Right atrium auricular region (tissue), 2 donors: ENCODE results near the gene CCNG2. TPM values are rescaled to one million over a fixed set of nuclear protein-coding genes. Genes with fewer than 3 reads are reported as not detected.
"Not testable (repeated sequence)": the region's sequence is repeated elsewhere in the genome, so short reads cannot be mapped to it uniquely, and the experiment has no call there.

Experiments
- DNase-seq: peaks from one replicate; pipeline ENCODE4 v3.0.0-alpha.2; 2019; ENCODE audit warnings: low spot score
- H3K27ac ChIP-seq, 2 donors: fragments of 200-600 bp; sonication (generic); 1 replicate in 1 of 2; 2 replicates in 1 of 2; pipeline ENCODE4 v1.5.1; 2016 to 2019
- H3K27me3 ChIP-seq, 2 donors: fragments of 200-600 bp; sonication (generic); one replicate each; pipeline versions ENCODE4 v1.5.1 to v1.6.0; 2017 to 2019
- H3K36me3 ChIP-seq: fragments of 200-600 bp; sonication (generic); one replicate; pipeline ENCODE4 v1.5.1; 2016
- H3K4me1 ChIP-seq, 2 donors: fragments of 200-600 bp; sonication (generic); one replicate each; pipeline versions ENCODE4 v1.5.1 to v1.6.0; 2017 to 2019
- H3K4me3 ChIP-seq, 2 donors: fragments of 200-600 bp; sonication (generic); 1 replicate in 1 of 2; 2 replicates in 1 of 2; pipeline ENCODE4 v1.5.1; 2017 to 2019; ENCODE audit warnings: mild to moderate bottlenecking in 1 of 2, moderate library complexity in 1 of 2
- H3K9me3 ChIP-seq, 2 donors: fragments of 200-600 bp; sonication (generic); one replicate each; pipeline ENCODE4 v1.5.1; 2019
- CTCF ChIP-seq, 2 donors: fragments of 200-600 bp; sonication (generic); IDR thresholded peaks; one replicate each; pipeline ENCODE4 v1.5.1; 2019; ENCODE audit warnings: antibody characterized with exemption in 2 of 2
- total RNA-seq, 2 donors: library from RNA; depleted of rRNA; stranded (reverse); fragments of >200 nt; gene quantifications; one replicate each; pipeline ENCODE4 v1.1.0, GENCODE V29; 2016

Gene CCNG2
- total RNA-seq, 2 donors from 2014 or later = 6.2 to 7.8 TPM

- Histone ChIP-seq H3K4me1 (peaks cover 0 to 6% of the 10 kb centered on the region in 2 donors), H3K4me3 (no peak overlapping the region), H3K36me3 (no peaks in the 10 kb centered on the region), H3K27ac (no peak overlapping the region), H3K9me3 (peaks cover 0 to 8% of the 10 kb centered on the region in 2 donors), H3K27me3 (no peaks in the 10 kb centered on the region)
- DNase-seq = no peak
- no peak for TF ChIP-seq CTCF (IDR thresholded peaks at IDR 0.05)
Measured at GRCh38 chr4:77127215-77127614, 29.8 kb upstream of the CCNG2 start.

- H3K36me3 ChIP-seq = no peaks in the 10 kb centered on the region
- no peak for TF ChIP-seq CTCF (IDR thresholded peaks at IDR 0.05)
- peaks cover 0 to 6% of the 10 kb centered on the region in 2 donors for H3K4me1 ChIP-seq
- no peak overlapping the region for H3K27ac ChIP-seq
- no peak for DNase-seq
- H3K4me3 ChIP-seq = no peak overlapping the region
- H3K9me3 ChIP-seq = peaks cover 0 to 8% of the 10 kb centered on the region in 2 donors
- no peaks in the 10 kb centered on the region for H3K27me3 ChIP-seq
Measured at GRCh38 chr4:77127837-77128621, 29.0 kb upstream of the CCNG2 start.

GRCh38 chr4:77132652-77133312 lies 24.2 kb upstream of the CCNG2 start:
- H3K4me1 ChIP-seq = peaks cover 0 to 6% of the 10 kb centered on the region in 2 donors

GRCh38 chr4:77137448-77137847 lies 19.6 kb upstream of the CCNG2 start:
- H3K27me3 ChIP-seq, H3K4me3 ChIP-seq, H3K27ac ChIP-seq, H3K4me1 ChIP-seq, DNase-seq, H3K9me3 ChIP-seq, H3K36me3 ChIP-seq: not testable (repeated sequence)

More at GRCh38 chr4:77132652-77133312, 24.2 kb upstream of the CCNG2 start:
- TF ChIP-seq CTCF (IDR thresholded peaks at IDR 0.05) = no peak
- Histone ChIP-seq H3K27ac (no peak overlapping the region), H3K4me3 (no peak overlapping the region), H3K27me3 (no peaks in the 10 kb centered on the region), H3K9me3 (peaks cover 0 to 8% of the 10 kb centered on the region in 2 donors), H3K36me3 (no peaks in the 10 kb centered on the region)
- no peak for DNase-seq

- DNase-seq = no peak
- no peaks in the 10 kb centered on the region for H3K36me3 ChIP-seq
- TF ChIP-seq CTCF (IDR thresholded peaks at IDR 0.05) = no peak
Measured at GRCh38 chr4:77141964-77142645, 14.9 kb upstream of the CCNG2 start.

GRCh38 chr4:77142646-77143028 lies 14.4 kb upstream of the CCNG2 start:
- Histone ChIP-seq H3K4me3 (no peak overlapping the region), H3K36me3 (no peaks in the 10 kb centered on the region), H3K4me1 (no peaks in the 10 kb centered on the region), H3K9me3 (no peaks in the 10 kb centered on the region), H3K27me3 (no peaks in the 10 kb centered on the region), H3K27ac (no peak overlapping the region)
- no peak for DNase-seq
- no peak for TF ChIP-seq CTCF (IDR thresholded peaks at IDR 0.05)

More at GRCh38 chr4:77141964-77142645, 14.9 kb upstream of the CCNG2 start:
- H3K27ac ChIP-seq = no peak overlapping the region
- H3K27me3 ChIP-seq = no peaks in the 10 kb centered on the region
- H3K4me3 ChIP-seq = no peak overlapping the region
- H3K9me3 ChIP-seq = no peaks in the 10 kb centered on the region
- no peaks in the 10 kb centered on the region for H3K4me1 ChIP-seq
